Mucosa of descending colon (tissue), 3 donors: ENCODE data around the gene ZNF407. TPM values are rescaled to one million over a fixed set of nuclear protein-coding genes. Genes with fewer than 3 reads are reported as not detected.

ENCODE experiments used
- ATAC-seq: fragments of 200-7000 bp; cut with Tn5 transposase; one replicate; pipeline ENCODE4 v1.9.1; 2020; ENCODE audit warnings: mild to moderate bottlenecking, moderate library complexity
- DNase-seq, 3 donors: peaks; one replicate each; pipeline ENCODE4 v3.0.0-alpha.2; 2020
- H3K36me3 ChIP-seq: fragments of 200-600 bp; one replicate; pipeline ENCODE4 v1.8.0; 2021; ENCODE audit warnings: low read depth, mild to moderate bottlenecking
- H3K4me1 ChIP-seq: fragments of 200-600 bp; one replicate; pipeline ENCODE4 v1.8.0; 2021; ENCODE audit warnings: low read depth, mild to moderate bottlenecking
- H3K4me3 ChIP-seq: fragments of 200-600 bp; one replicate; pipeline ENCODE4 v1.8.0; 2021; ENCODE audit warnings: mild to moderate bottlenecking
- H3K9me3 ChIP-seq: fragments of 200-600 bp; one replicate; pipeline ENCODE4 v1.8.0; 2021; ENCODE audit warnings: mild to moderate bottlenecking
- intact Hi-C, 2 donors: fragments of 100-400 bp; cut with DNase I in 1 of 2; cut with micrococcal nuclease in 1 of 2; formaldehyde crosslinking; loops; one replicate each; pipeline versions ENCODE4 v1.11.0 to v1.11.1; 2022; cut with DNase I, micrococcal nuclease
- total RNA-seq, 3 donors: library from RNA; stranded (reverse); fragmentation: NEBNext Ultra II Directional in 2 of 3; extraction: Animal tissue kit (Norgen Biotek cat#: 25700) in 2 of 3; gene quantifications; one replicate each; pipeline versions ENCODE4 v1.2.1 to v1.2.4, GENCODE V29; 2021 to 2023
- TF ChIP-seq, protein P1 (sequence below): fragments of 200-600 bp; IDR thresholded peaks from one replicate; pipeline ENCODE4 v1.8.0; 2022; ENCODE audit warnings: antibody characterized with exemption, mild to moderate bottlenecking
- donor health status: DM: no; HTN: no; CAD: no; lungs with moderate emphysema.
- donor health status: DM: no; HTN: no; CAD: no.
- donor health status: DM: no; HTN: yes; CAD: no.

The ZNF407 gene
- total RNA-seq, 3 donors from 2014 or later, result 13.0 to 25.1 (median 18.8) TPM

- DNase-seq (no peak), ATAC-seq (no peak)
- Histone ChIP-seq H3K4me1 (no peaks in the 10 kb centered on the region), H3K9me3 (no peaks in the 10 kb centered on the region), H3K4me3 (no peak overlapping the region), H3K36me3 (no peaks in the 10 kb centered on the region)
- intact Hi-C loops, result no loop called here
- TF ChIP-seq, protein P1, sequence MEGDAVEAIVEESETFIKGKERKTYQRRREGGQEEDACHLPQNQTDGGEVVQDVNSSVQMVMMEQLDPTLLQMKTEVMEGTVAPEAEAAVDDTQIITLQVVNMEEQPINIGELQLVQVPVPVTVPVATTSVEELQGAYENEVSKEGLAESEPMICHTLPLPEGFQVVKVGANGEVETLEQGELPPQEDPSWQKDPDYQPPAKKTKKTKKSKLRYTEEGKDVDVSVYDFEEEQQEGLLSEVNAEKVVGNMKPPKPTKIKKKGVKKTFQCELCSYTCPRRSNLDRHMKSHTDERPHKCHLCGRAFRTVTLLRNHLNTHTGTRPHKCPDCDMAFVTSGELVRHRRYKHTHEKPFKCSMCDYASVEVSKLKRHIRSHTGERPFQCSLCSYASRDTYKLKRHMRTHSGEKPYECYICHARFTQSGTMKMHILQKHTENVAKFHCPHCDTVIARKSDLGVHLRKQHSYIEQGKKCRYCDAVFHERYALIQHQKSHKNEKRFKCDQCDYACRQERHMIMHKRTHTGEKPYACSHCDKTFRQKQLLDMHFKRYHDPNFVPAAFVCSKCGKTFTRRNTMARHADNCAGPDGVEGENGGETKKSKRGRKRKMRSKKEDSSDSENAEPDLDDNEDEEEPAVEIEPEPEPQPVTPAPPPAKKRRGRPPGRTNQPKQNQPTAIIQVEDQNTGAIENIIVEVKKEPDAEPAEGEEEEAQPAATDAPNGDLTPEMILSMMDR, result no peak
Observed at GRCh38 chr18:74868461-74868860, 270.8 kb downstream of the ZNF407 start.

- Histone ChIP-seq H3K4me3 (no peak overlapping the region), H3K9me3 (no peaks in the 10 kb centered on the region), H3K4me1 (no peaks in the 10 kb centered on the region), H3K36me3 (no peaks in the 10 kb centered on the region)
- intact Hi-C loops, result no loop called here
- ATAC-seq, result no peak
- TF ChIP-seq, protein P1, result no peak
- DNase-seq, result no peak
Observed at GRCh38 chr18:74869904-74870863, 272.5 kb downstream of the ZNF407 start.

- H3K36me3 ChIP-seq, result no peaks in the 10 kb centered on the region
- ATAC-seq (no peak), DNase-seq (no peak)
- TF ChIP-seq, protein P1, result no peak
- H3K9me3 ChIP-seq, result no peaks in the 10 kb centered on the region
- no peak overlapping the region for H3K4me3 ChIP-seq
- intact Hi-C loops, result no loop called here
- no peaks in the 10 kb centered on the region for H3K4me1 ChIP-seq
Observed at GRCh38 chr18:74870950-74871349, 273.3 kb downstream of the ZNF407 start.

DNA sequence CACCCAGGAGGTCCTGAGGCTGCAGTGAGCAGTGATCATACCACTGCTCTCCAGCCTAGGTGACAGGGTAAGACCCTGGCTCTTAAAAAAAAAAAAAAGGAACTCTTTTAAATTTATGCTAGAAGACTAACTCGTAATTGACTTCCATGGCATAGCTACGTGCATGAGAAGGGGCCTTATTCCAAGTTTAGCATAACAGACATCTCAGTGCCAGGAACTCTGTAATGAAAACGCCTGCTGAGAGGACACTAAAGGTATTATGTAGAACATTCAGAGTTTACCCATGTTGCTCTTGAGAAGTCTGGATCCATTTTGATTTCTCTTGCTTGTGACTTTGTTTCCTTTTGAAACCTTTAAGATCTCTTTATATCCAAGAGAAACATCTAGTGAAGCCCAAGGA lies 276.0 kb downstream of the ZNF407 start:
- TF ChIP-seq, protein P1, result no peak
- no peak overlapping the region for H3K4me3 ChIP-seq
- no peaks in the 10 kb centered on the region for H3K9me3 ChIP-seq
- no peaks in the 10 kb centered on the region for H3K4me1 ChIP-seq
- ATAC-seq (no peak), DNase-seq (no peak)
- no peaks in the 10 kb centered on the region for H3K36me3 ChIP-seq
- intact Hi-C loops, result no loop called here

- intact Hi-C loops, result no loop called here
- no peak for ATAC-seq
- Histone ChIP-seq H3K4me3 (no peak overlapping the region), H3K9me3 (no peaks in the 10 kb centered on the region), H3K36me3 (no peaks in the 10 kb centered on the region), H3K4me1 (no peaks in the 10 kb centered on the region)
- no peak for DNase-seq
- TF ChIP-seq, protein P1, result no peak
Observed at GRCh38 chr18:74874351-74874750, 276.7 kb downstream of the ZNF407 start.
